COLO668 (cell line): ENCODE data around the gene ARHGEF19.
"Not testable (repeated sequence)": the region's sequence is repeated elsewhere in the genome, so short reads cannot be mapped to it uniquely, and the experiment has no call there.

Experiments used
- DNase-seq: peaks from one replicate; lab custom pipeline; 2025; ENCODE audit not compliant: unreplicated experiment; lab: John Stamatoyannopoulos, UW

The ARHGEF19 gene

GRCh38 chr1:16167331-16168143 is 44.9 kb downstream of the ARHGEF19 start:
- DNase-seq: peak; percentile 42

- DNase-seq: no peak
These were observed 46.3 kb downstream of the ARHGEF19 start for GRCh38 chr1:16166117-16166516.

DNA sequence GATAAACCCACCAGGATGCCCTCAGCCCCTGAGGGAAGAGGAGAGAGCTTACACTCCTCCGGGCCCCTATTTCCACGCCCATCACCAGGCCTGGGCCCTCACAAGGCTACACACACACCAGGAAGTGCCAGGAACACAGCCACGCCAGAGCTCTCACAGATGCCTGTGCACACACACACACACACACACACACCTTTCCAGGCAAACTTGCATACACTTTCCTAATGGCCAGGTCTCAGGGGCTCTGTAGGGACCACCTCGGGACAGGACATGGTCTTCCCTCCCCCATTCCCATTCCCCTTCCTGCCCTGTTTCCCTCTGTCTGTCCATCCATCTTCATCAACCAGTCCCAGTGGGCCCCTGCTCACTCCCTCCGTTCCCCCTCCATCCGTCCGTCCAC is 46.9 kb downstream of the ARHGEF19 start:
- DNase-seq: peak; percentile 41

DNA sequence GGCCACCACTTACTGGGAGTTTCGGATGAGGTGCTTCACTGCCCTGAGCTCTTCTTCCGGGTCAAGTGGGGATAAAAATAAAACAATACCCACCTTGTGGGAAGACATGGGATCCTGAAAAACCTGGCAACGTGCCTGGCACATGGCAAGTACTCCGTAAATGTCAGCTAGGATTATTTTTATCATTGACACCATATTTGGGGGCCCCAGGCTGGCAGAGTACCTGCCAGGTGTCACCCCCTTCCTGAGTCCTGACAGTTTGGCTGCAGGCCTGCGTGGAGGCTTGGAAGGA is 47.4 kb downstream of the ARHGEF19 start:
- DNase-seq: no peak

- peak; percentile 87 for DNase-seq
These were observed 48.0 kb downstream of the ARHGEF19 start for GRCh38 chr1:16164213-16165072.

DNA sequence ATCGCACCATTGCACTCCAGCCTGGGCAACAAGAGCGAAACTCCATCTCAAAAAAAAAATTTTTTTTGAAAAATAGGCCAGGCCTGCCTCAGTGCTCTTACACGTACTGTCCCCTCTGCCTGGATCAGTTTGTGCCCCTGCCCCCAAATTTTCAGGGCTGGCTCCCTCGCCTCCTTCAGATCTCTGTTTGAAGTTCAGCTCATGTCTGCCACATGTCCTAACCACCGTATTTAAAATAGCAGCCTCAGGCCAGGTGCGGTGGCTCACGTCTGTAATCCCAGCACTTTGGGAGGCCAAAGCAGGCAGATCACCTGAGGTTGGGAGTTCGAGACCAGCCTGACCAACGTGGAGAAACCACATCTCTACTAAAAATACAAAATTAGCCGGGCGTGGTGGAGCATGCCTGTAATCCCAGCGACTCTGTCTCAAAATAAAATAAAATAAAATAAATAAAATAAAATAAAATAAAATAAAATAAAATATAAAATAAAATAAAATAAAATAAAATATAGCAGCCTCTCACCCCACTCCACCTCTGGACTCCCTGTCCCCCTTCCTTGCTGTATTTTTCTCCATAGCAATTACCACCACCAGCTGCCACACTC is 48.7 kb downstream of the ARHGEF19 start:
- not testable (repeated sequence) for DNase-seq

- DNase-seq: no peak
These were observed 50.2 kb downstream of the ARHGEF19 start for GRCh38 chr1:16162163-16162822.

GRCh38 chr1:16161717-16162116 is 50.7 kb downstream of the ARHGEF19 start:
- DNase-seq: no peak

- no peak for DNase-seq
These were observed 53.2 kb downstream of the ARHGEF19 start for GRCh38 chr1:16158993-16159831.

DNA sequence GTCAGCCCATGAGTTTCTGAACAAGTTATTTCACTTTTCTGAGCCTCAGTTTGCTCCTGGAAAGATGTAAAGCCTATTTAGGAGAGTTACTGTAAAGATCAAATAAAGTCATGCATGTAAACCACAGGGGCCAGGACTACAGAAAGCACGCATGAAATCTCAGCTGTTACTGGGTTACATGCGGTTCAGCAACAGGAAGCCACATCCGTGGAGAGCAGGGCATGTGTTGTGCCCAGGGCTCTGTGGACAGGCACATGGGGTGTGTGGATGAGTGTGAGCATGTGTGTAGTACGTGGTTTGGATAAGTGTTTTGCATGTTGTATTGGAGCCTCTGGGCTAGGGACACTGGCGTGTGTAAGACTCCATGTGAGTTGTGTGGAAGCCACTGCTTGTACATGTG is 54.4 kb downstream of the ARHGEF19 start:
- DNase-seq: no peak

DNA sequence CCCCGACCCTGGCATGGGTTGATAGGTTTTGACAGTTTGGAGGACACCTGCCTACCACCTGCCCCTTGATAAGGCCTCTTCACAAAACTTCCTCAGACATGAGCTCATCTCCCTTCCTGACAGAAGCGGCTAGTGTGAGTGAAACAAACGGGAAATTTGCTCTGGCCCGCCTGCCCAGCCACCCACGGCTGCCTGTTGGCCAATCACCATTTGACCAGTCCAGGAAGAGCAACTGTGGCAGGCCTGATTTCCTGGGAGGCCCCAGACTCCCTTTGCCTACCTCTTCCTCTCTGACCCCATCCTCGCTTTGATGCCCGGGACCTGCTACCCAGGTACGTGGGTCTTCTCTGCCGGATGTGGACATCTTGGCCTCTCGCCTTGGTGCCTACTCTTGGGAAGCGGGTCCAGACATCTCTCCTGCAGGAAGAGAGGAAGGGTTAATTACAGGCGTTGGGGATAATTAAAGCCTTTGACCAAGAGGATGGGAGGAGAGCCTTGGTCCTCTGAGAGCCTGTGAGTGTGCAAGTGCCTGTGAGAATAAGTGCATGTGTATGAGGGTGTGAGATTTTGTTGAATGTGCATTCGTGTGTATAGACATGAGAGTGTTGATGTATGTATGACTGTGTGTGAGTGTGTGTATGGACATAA is 55.5 kb downstream of the ARHGEF19 start:
- no peak for DNase-seq

- peak; percentile 56 for DNase-seq
These were observed 56.7 kb downstream of the ARHGEF19 start, which contains the start of gene EPHA2 for GRCh38 chr1:16155537-16156410. EPHA2 (minus strand) TSS chr1:16156069; CDS start chr1:16155932, 137 bp downstream.

GRCh38 chr1:16153999-16154673 is 58.3 kb downstream of the ARHGEF19 start:
- DNase-seq: no peak

- no peak for DNase-seq
These were observed 59.1 kb downstream of the ARHGEF19 start for GRCh38 chr1:16153096-16153998.

GRCh38 chr1:16152481-16153087 is 59.9 kb downstream of the ARHGEF19 start:
- DNase-seq: no peak

GRCh38 chr1:16151995-16152384 is 60.5 kb downstream of the ARHGEF19 start:
- DNase-seq: no peak
